ENCODE measurements around the gene TARP.

The TARP gene

DNA sequence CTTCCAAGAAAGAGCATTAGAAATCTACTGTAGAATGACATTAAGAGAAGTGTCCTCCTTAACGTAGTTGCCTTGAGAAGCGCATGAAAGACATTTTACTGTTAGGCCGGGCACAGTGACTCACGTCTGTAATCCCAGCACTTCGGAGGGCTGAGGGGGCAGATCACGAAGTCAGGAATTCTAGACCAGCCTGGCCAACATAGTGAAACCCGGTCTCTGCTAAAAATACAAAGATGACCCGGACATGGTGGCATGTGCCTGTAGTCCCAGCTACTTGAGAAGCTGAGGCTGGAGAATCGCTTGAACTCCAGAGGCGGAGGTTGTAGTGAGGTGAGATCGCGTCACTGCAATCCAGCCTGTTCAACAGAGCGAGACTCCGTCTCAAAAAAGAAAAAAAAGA is 28.9 kb downstream of the TARP start:
- TF ChIP-seq TAF1 (IDR thresholded peaks at IDR 0.05; ENCODE audit: borderline replicate concordance, insufficient read depth, low read length) (no peak), REST (IDR thresholded peaks at IDR 0.05; ENCODE audit: insufficient read depth in 1 of 2, low read depth in 2 of 2, low read length in 2 of 2) (no peak), SIN3A (IDR thresholded peaks at IDR 0.05; ENCODE audit: borderline replicate concordance, insufficient read depth, low read length) (no peak)

DNA sequence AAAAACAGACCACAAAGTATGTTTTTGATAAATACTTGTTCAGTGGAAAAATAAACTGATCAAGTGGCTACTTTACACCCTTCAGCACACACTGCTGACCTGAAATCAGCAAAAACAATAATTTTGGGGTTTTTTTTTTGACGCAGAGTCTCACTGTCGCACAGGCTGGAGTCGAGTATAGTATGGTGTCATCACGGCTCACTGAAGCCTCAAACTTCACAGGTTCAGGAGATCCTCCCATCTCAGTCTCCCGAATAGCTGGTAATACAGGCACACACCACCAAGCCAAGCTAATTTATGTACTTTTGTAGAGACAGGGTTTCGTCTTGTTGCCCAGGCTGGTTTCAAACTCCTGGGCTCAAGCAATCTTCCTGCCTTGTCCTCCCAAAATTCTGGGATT is 30.6 kb downstream of the TARP start:
- TF ChIP-seq TAF1 (IDR thresholded peaks at IDR 0.05; ENCODE audit: borderline replicate concordance, insufficient read depth, low read length) (no peak), REST (IDR thresholded peaks at IDR 0.05; ENCODE audit: insufficient read depth in 1 of 2, low read depth in 2 of 2, low read length in 2 of 2) (no peak), FOXP2 (optimal IDR thresholded peaks at IDR 0.05; ENCODE audit: borderline replicate concordance, extremely low read depth, extremely low read length, insufficient read depth) (no peak), SIN3A (IDR thresholded peaks at IDR 0.05; ENCODE audit: borderline replicate concordance, insufficient read depth, low read length) (no peak), POLR2AphosphoS5 (IDR thresholded peaks at IDR 0.05; ENCODE audit: low read depth, low read length) (no peak)

- TF ChIP-seq REST (IDR thresholded peaks at IDR 0.05; ENCODE audit: insufficient read depth in 1 of 2, low read depth in 2 of 2, low read length in 2 of 2) (no peak), FOXP2 (optimal IDR thresholded peaks at IDR 0.05; ENCODE audit: borderline replicate concordance, extremely low read depth, extremely low read length, insufficient read depth) (no peak), POLR2AphosphoS5 (IDR thresholded peaks at IDR 0.05; ENCODE audit: low read depth, low read length) (no peak)
Measured at GRCh38 chr7:38241071-38241470, 32.4 kb downstream of the TARP start.

GRCh38 chr7:38235606-38236005 is 37.8 kb downstream of the TARP start:
- no peak for TF ChIP-seq POLR2AphosphoS5 (IDR thresholded peaks at IDR 0.05; ENCODE audit: low read depth, low read length)
- no peak for TF ChIP-seq SIN3A (IDR thresholded peaks at IDR 0.05; ENCODE audit: borderline replicate concordance, insufficient read depth, low read length)
- TF ChIP-seq TAF1 (IDR thresholded peaks at IDR 0.05; ENCODE audit: borderline replicate concordance, insufficient read depth, low read length), result no peak
- no peak for TF ChIP-seq FOXP2 (optimal IDR thresholded peaks at IDR 0.05; ENCODE audit: borderline replicate concordance, extremely low read depth, extremely low read length, insufficient read depth)
- no peak for TF ChIP-seq REST (IDR thresholded peaks at IDR 0.05; ENCODE audit: insufficient read depth in 1 of 2, low read depth in 2 of 2, low read length in 2 of 2)

DNA sequence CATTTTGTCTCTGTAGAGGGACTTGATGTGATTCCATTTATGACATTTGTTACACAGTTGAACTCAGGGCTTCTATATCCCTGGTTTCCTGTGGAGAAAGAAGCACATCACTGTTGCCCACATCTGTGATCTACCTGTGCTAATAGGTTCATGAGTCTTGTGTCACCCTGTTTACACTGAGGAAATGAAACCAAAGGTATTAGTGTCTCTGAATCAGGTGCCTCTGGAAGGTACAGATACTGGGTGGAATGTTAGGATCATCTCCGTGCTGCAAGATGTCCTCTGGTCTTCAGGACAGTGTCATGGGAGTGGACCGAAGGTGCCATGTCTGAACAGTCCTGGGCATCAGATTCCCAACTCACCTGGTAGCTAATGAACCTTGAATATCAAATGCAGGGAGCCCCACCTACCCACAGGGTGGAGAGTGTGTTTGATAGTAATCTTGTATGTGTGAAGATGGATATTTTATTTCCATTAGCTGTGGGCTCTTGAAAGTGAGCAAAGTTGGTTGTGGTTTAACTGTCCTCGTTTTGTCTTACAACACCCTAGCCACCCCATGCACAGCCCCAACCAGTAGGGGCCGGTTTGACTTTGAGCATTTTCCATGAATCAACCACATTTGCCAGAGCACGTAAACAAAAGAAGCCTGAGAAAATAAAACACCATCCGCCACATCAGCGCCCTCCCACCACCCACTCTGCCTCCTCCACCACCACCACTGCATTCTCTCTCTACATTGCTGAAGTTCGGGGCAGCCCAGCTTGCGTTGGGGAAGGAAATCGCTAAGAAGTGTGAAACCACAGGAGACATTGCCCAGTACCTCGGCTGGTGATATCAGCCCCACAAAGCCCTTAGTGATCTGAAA is 40.7 kb downstream of the TARP start:
- no peak for TF ChIP-seq TAF1 (IDR thresholded peaks at IDR 0.05; ENCODE audit: borderline replicate concordance, insufficient read depth, low read length)
- TF ChIP-seq REST (IDR thresholded peaks at IDR 0.05; ENCODE audit: insufficient read depth in 1 of 2, low read depth in 2 of 2, low read length in 2 of 2), result no peak
- no peak for TF ChIP-seq SIN3A (IDR thresholded peaks at IDR 0.05; ENCODE audit: borderline replicate concordance, insufficient read depth, low read length)
- TF ChIP-seq POLR2AphosphoS5 (IDR thresholded peaks at IDR 0.05; ENCODE audit: low read depth, low read length), result no peak
- TF ChIP-seq FOXP2 (optimal IDR thresholded peaks at IDR 0.05; ENCODE audit: borderline replicate concordance, extremely low read depth, extremely low read length, insufficient read depth), result no peak
